Measurements from ENCODE around the gene RASGRP4.
"Not testable (repeated sequence)": the region's sequence is repeated elsewhere in the genome, so short reads cannot be mapped to it uniquely, and the experiment has no call there.

RASGRP4 gene, protein sequence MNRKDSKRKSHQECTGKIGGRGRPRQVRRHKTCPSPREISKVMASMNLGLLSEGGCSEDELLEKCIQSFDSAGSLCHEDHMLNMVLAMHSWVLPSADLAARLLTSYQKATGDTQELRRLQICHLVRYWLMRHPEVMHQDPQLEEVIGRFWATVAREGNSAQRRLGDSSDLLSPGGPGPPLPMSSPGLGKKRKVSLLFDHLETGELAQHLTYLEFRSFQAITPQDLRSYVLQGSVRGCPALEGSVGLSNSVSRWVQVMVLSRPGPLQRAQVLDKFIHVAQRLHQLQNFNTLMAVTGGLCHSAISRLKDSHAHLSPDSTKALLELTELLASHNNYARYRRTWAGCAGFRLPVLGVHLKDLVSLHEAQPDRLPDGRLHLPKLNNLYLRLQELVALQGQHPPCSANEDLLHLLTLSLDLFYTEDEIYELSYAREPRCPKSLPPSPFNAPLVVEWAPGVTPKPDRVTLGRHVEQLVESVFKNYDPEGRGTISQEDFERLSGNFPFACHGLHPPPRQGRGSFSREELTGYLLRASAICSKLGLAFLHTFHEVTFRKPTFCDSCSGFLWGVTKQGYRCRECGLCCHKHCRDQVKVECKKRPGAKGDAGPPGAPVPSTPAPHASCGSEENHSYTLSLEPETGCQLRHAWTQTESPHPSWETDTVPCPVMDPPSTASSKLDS

GRCh38 chr19:38425810-38426466 is at the start of gene RASGRP4:
Gene RASGRP4 (minus strand): TSS chr19:38426219. CDS start chr19:38426091, 128 bp downstream.
- DNase-seq (ENCODE audit: low read depth in 1 of 2, low spot score in 1 of 2), result peak in 1 of 2 donors; percentile 21

DNA sequence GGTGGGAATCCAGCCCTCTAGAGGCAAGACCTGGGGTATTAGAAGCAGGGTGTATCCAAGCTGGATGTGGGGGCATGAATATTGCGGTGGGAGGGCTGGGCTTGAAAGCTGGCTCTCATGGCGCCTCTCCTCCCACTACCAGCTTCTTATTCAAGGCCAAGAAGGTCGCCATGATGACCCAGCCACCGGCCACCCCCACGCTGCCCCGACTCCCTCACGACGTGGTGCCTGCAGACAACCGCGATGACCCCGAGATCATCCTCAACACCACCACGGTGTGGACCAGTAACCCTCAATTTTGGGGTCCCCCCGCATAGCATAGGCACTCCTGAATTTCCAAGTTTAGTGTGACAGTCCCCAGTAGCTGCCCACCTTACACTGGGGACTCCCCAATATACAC is 49.2 kb upstream of the RASGRP4 start:
- DNase-seq (ENCODE audit: low read depth in 1 of 2, low spot score in 1 of 2), result no peak

GRCh38 chr19:38473201-38473600 is 47.2 kb upstream of the RASGRP4 start:
- no peak for DNase-seq (ENCODE audit: low read depth in 1 of 2, low spot score in 1 of 2)

DNA sequence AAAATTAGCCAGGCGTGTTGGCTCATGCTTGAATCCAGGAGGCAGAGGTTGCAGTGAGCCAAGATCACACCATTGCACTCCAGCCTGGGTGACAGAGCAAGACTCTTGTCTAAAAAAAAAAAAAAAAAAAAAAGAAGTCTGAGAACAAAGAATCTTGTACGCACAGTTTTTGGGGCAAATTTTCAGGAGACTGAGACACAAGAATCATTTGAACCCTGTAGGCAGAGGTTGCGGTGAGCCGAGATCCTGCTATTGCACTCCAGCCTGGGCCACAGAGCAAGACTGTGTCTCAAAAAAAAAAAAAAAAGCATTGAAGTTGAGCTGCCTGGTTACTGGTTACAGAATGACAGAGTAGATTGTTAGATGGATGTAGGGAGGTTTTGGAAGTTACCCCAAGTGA is 46.7 kb upstream of the RASGRP4 start:
- DNase-seq (ENCODE audit: low read depth in 1 of 2, low spot score in 1 of 2), result not testable (repeated sequence)

GRCh38 chr19:38470788-38471480 is 44.9 kb upstream of the RASGRP4 start:
- DNase-seq (ENCODE audit: low read depth in 1 of 2, low spot score in 1 of 2), result no peak

- DNase-seq (ENCODE audit: low read depth in 1 of 2, low spot score in 1 of 2), result no peak
These were observed 43.1 kb upstream of the RASGRP4 start for GRCh38 chr19:38469151-38469550.

DNA sequence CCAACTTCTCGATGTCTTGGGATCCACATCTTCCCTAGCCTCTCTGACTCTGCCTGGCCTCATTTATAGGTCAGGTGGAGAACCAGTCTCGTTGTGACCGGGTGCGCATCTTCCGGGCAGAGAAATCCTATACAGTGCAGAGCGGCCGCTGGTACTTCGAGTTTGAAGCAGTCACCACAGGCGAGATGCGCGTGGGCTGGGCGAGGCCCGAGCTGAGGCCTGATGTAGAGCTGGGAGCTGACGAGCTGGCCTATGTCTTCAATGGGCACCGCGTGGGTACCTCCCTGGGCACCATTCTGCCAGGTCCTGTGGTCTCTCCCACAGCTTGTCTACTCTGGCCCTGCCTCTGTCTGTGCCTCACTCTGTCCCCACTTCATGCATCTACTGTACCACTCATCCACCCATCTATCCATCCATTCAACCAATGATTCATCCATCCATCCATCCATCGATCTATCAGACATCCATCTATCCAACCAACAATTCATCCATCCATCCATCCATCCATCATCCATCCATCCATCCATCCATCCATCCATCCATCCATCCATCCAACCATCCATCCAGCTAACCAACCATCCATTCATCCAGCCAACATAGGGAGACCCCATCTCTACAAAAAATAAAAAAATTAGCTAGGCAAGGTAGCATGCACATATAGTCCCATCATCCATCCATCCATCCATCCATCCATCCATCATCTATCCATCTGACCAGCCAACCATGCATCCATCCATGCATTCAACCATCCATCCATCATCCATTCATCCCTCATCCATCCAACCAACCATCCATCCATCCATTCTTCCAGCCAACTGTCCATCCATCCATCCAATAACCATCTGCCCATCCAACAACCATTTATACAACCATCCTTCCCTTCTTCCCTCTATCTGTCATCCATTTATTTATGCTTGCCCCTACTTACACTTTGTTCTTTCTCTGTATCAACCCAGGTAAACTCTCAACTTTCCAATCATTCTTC is 41.8 kb upstream of the RASGRP4 start:
- no peak for DNase-seq (ENCODE audit: low read depth in 1 of 2, low spot score in 1 of 2)

DNA sequence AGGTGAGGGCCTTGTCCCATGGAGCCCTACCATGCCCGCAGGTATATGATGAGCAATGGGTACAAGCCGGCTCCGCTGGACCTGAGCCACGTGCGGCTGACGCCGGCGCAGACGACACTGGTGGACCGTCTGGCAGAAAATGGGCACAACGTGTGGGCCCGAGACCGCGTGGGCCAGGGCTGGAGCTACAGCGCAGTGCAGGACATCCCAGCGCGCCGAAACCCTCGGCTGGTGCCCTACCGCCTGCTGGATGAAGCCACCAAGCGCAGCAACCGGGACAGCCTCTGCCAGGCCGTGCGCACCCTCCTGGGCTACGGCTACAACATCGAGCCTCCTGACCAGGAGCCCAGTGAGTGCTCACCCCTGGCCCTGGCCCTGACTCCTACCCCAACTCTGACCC is 40.0 kb upstream of the RASGRP4 start:
- no peak for DNase-seq (ENCODE audit: low read depth in 1 of 2, low spot score in 1 of 2)

DNA sequence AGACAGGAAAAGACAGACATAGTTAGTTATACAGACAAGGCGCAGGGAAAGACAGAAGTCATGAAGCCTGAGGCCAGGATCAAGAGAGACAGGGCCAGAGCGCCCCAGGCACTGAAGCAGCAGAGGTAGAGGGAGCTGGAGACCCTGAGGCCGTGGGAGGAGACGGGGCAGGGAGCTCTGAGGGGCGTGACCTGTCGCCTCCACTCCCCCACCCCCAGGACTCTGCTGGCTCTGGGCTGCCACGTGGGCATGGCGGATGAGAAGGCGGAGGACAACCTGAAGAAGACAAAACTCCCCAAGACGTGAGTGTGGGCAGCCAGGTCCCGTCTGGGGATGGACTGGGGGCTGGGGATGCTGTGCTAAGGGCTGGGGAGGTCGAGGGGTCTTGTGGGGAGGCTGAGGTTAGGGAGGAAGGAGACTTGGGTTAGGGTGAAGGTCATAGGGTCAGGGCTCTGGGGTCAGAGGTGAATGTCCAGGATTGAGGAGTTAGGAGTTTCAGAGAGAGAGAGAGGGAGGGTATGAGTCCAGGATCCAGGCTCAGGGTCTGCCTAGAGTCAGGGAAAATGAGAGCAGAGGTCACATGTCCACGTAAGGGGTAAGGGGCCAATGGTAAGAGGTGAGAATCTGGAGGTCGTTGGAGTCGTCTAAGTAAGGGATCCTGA is 38.5 kb upstream of the RASGRP4 start:
- DNase-seq (ENCODE audit: low read depth in 1 of 2, low spot score in 1 of 2), result no peak

- DNase-seq (ENCODE audit: low read depth in 1 of 2, low spot score in 1 of 2), result no peak
These were observed 37.3 kb upstream of the RASGRP4 start for GRCh38 chr19:38463365-38463764.

DNA sequence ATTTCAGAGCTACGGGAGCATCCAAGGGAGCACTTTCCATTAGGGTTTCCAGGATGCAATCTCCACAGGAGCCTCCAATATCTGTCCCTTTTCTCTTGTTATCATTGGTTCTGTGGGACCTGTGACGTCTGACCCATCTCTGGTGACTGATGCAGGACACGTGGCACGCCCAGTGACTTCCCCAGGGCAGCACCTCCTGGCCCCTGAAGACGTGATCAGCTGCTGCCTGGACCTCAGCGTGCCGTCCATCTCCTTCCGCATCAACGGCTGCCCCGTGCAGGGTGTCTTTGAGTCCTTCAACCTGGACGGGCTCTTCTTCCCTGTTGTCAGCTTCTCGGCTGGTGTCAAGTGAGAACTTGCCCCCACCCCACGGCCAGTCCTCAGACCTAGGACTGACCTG is 33.0 kb upstream of the RASGRP4 start:
- DNase-seq (ENCODE audit: low read depth in 1 of 2, low spot score in 1 of 2), result no peak

- no peak for DNase-seq (ENCODE audit: low read depth in 1 of 2, low spot score in 1 of 2)
These were observed 31.8 kb upstream of the RASGRP4 start for GRCh38 chr19:38457690-38458405.

DNA sequence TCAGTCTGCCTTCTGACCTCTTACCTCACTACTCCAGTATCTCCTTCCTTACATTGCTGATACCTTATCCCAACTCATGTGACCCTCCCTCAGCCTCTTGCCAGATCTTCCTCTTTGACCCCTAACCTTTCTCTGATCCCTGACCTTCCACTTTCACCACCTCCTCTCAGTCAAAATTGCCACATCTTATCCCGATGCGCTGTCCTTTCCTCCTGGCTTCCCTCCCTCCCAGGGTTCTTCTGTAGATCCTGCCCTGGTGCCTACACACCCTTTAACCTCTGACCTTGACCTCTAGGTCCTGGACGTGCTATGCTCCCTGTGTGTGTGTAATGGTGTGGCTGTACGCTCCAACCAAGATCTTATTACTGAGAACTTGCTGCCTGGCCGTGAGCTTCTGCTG is 31.2 kb upstream of the RASGRP4 start:
- no peak for DNase-seq (ENCODE audit: low read depth in 1 of 2, low spot score in 1 of 2)

DNA sequence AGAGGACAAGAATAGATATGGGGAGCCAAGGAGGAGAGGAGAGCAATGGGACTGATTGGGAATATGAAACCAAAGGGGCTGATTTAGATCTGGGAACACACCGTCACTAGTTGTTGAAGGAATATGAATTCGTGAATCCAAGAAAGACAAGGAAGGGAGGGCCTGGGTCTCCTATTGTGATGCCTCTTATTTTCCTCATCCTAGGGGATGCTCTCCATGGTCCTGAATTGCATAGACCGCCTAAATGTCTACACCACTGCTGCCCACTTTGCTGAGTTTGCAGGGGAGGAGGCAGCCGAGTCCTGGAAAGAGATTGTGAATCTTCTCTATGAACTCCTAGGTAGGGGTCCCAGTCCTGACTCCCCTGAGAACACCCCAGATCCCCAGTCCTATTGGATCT is 29.0 kb upstream of the RASGRP4 start:
- no peak for DNase-seq (ENCODE audit: low read depth in 1 of 2, low spot score in 1 of 2)

GRCh38 chr19:38453596-38453995 is 27.6 kb upstream of the RASGRP4 start:
- DNase-seq (ENCODE audit: low read depth in 1 of 2, low spot score in 1 of 2), result no peak

DNA sequence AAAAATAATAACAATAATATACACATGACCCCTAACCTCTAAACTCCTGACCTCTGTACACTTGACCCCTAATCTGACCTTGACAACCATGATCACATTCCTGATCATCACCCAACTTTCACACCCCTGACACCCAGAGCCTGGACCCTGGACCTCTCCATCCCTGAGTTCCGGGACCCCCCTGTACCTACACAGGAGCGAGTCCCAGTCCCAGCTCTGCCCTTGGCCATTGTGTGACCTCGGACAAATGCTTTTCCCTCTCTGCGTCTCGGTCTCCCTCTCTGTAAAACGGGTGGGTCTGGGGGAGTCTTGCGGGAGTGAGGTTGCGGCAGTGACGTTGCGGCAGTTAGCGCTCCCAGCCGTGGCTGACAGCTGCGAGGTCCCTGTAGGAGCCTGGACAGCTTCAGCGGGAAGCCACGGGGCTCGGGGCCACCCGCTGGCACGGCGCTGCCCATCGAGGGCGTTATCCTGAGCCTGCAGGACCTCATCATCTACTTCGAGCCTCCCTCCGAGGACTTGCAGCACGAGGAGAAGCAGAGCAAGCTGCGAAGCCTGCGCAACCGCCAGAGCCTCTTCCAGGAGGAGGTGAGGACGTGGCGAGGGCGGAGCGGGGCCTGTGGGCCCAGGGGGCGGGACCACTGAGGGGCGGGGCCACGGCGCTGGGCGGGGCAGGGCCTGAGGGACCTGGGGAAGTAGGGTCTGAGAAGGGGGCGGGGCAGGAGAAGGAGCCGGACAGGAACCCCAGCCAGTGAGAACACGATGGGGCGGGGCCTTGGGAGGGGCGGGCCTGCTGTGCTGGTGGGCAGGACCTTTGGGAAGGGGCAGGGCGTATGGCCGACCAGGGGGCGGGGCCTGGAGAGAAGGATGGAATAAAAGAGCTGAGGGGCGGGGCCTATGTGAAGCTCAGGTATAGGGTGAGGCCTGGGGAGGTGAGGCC is 26.7 kb upstream of the RASGRP4 start:
- no peak for DNase-seq (ENCODE audit: low read depth in 1 of 2, low spot score in 1 of 2)

GRCh38 chr19:38451629-38452028 is 25.6 kb upstream of the RASGRP4 start:
- no peak for DNase-seq (ENCODE audit: low read depth in 1 of 2, low spot score in 1 of 2)

- DNase-seq (ENCODE audit: low read depth in 1 of 2, low spot score in 1 of 2), result no peak
These were observed 25.0 kb upstream of the RASGRP4 start for GRCh38 chr19:38451036-38451435.
